GM21367 (cell line): ENCODE results near the gene PCNX1.
A peak's percentile ranks its signal among the peaks of the same experiment; 100 is the strongest.

Source experiments
- ATAC-seq: cut with Tn5 transposase; IDR thresholded peaks from one replicate; pipeline ENCODE4 v1.9.1; 2021; ENCODE audit not compliant: unreplicated experiment

Gene PCNX1

GRCh38 chr14:70888681-70889175, 18.5 kb upstream of the PCNX1 start:
- no peak for ATAC-seq

GRCh38 chr14:70889555-70889954, 17.7 kb upstream of the PCNX1 start:
- no peak for ATAC-seq

DNA sequence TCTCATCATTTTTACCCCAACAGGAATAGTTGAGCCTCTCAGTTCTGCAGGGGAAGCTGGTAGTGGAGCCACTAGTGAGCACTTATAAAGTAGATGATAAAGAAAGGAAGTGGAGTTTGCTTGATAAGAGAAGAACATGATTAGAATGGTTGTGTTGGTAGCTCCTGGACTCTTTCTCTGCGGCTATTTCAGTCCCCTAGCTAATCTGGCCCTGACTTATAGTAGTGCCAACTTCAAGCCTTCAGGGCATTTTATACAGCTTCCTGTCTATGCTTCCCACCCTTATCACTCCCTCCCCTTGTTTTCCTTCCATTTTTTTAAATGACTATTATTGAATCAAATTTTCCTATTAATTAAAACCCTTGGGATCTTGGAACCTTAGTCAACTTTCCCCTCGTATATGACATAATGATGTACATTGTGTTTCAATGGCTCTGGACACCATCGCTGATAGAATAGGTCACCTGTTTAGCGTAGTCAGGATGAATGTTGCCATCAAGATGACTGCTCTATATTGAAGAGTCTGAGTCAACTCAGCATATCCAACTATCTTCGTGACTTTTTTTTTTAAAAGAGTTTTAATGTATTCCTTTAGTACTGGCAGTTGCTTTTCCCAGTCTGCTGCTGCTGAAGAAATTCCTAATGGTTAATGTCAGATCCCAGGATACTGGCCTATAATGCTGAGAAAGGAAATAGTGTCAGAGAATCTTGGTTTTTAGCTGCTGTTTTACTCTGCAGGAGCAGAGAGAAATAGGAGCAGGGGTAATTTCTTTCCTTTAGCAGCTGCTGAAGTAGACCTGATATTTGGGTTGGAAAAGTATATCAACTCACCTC, 16.2 kb upstream of the PCNX1 start:
- ATAC-seq: no peak

- ATAC-seq: no peak
Observed at GRCh38 chr14:70891737-70892136, 15.5 kb upstream of the PCNX1 start.

DNA sequence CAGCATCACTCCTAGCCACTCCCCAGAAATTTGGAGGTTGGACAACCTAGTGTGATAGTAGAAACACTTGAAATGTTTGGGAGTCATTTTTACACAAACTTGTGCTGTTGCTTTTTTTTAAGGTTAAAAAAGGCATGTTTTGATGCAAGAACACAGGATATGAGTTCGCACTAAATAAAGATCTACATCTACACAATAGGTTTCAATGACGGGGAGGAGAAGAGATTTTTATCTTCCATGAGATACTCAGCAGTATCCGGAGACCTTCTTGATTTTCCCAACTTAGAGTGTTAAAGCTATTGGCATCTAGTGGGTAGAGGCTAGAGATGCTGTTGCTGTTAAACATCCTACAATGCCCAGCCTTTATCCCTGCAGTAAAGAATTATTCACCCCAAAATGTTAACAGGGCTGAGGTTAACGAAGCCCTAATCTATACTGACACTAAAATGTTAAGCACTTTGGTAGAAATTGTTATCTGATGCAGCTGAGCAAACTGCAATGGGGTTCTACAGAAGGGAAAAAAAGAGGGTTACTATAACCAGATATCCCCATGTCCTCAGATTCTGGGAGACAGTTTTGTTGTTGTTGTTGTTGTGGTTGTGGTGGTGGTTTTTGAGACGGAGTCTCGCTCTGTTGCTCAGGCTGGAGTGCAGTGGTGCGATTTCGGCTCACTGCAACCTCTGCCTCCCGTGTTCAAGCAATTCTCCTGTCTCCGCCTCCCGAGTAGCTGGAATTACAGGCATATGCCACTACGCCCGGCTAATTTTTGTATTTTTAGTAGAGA, 14.0 kb upstream of the PCNX1 start:
- no peak for ATAC-seq

DNA sequence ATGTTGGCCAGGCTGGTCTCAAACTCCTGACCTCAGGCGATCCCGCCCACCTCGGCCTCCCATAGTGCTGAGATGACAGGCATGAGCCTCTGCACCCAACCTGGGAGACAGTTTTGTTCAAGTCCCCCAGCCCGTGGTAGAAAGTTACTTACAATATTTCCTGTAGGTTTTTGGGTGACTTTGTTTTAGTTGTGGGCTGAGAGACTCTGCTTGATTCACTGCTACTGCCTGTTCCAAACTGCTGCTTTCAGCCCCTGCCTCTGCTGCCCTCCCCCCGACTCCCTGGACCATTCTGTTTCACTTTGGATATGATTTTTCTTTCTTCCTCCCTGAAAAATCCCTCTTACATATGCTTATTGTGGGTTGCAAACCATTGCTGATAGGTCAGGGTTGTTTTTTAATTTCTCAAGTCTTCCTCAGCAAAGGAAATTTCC, 13.4 kb upstream of the PCNX1 start:
- ATAC-seq: no peak

- no peak for ATAC-seq
Observed at GRCh38 chr14:70894868-70895267, 12.4 kb upstream of the PCNX1 start.

- no peak for ATAC-seq
Observed at GRCh38 chr14:70896317-70896716, 10.9 kb upstream of the PCNX1 start.

GRCh38 chr14:70896981-70897380, 10.3 kb upstream of the PCNX1 start:
- no peak for ATAC-seq

- no peak for ATAC-seq
Observed at GRCh38 chr14:70897464-70897863, 9.8 kb upstream of the PCNX1 start.

DNA sequence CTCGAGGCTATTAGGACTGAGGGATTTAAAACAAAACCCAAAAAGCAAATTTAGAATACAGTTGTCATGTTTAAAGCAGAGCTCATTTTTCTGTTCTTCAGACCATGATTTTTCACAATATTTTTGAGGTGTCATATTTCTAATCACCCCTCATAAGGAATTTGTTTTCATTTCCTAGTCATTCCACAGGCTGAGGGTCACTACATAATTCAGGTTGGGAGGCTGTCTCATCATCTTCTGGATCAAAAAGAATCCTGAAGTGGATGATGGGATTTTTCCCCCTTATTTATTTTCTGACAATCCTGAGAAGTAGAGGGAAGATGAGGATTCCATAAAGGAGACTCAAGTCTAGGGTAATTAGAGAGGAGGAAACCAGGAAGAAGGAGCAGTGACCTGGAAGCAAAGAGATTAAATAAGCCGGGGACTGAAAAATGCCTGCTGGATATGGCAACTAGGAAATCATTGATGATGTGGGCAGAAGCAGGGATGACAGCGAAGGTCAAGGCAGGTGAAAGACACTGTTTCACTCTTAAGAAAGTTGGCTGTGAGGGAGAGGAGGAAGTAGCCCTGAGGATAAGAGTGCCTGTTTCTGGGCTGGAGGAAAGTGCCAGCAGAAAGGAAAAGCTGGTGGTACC, 9.0 kb upstream of the PCNX1 start:
- no peak for ATAC-seq

DNA sequence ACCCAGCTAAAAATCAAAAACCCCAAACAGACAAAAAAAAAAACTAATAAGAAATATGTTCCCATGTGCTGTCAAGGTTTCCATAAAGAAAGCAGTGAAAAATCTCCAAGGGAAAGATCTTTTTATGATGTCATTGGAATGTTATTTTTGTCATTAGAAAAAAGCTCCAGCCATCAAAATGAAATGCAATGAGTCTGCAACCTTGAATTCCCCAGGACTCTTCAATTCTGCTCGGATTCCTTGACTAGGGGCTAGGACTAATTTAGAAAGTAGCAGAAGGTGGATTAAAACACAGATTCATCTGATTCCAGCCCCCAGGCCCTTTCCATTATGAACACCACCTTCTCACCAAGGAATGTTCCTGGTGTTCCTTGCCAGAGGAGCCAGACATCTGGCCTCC, 6.0 kb upstream of the PCNX1 start:
- no peak for ATAC-seq

GRCh38 chr14:70902184-70902583, 5.1 kb upstream of the PCNX1 start:
- no peak for ATAC-seq

GRCh38 chr14:70904373-70904772, 2.9 kb upstream of the PCNX1 start:
- no peak for ATAC-seq

DNA sequence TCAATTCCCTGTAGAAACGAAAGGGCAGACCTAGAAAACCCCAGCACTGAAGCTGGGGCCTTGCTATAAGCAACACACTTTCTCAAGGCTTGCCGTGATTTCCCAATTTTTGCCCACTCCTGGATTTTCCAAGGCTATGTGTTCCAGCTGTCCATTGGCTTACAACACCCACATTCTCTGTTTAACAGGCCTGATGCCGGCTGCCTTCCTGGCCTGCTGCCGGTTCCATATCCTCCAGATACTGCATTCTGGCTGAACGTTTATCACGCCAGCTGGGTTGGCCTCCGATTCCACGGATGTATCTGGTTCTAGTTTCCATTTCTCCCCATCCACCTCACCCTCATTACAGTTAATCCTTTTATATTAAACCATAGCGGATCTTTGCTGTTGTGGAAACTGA, 2.0 kb upstream of the PCNX1 start:
- ATAC-seq: no peak

DNA sequence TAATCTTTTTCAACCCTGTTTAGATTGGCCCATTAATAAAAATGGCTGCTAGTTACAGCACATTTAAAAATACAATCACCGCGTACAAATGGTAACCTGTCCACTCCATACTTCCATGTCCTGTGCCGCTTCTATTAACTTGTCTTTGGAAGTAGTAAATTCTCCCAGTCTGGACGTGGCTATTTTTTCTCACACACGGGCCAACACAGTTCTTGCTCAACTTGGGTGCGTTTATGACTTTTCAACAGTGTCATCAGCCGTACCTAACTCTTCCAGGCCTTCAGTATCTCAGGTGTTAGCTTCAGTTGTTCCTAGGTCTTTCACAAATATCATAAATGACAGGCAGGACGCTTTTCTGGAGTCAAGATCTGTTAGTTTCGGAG, 475 bp upstream of the PCNX1 start:
- ATAC-seq: no peak

DNA sequence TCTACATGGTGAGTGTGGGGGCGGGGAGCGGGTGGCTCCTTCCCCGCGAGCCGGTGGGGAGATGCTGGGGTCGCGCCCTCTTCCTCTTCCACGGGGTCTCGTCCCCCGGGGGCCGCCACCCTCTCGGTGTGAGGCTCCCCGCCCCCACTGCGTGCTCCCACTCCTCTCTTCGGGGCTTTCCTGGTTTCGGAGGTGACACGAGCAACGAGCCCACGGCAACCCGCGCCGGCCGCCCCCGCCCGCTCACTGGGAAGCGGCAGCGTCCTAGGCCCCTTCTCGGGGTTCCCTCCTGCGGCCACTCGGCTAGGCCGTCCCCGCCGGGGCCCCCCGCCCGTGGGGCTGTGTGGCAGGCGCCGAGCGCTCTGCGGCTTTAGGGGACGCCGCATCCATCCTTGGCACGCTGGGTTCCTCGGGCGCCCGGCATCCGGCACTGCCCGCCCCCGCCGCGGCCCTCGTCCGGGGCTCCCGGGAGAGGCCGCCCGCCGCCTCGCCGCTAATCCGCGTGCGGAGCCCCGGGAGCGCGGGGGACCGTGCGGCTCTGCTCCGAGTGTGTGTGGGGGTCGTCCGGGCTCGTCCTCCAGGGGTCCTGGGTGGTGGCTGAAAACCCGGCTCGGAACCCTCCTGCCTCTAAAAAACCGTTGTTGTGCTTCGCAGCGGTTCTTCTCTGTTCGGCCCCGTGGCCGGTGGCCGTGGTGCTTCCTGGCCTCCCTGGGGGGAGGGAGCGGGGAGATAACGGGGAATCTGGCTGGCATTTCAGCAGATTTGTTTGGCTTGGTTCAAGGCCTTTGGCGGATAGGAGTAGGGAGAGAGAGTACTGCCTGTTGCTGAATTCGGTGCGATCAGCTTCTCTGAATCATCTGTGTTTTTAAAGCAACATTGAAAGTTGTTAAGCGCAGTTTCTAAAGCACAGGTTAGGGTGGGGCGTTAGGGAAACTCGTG, 1.0 kb downstream of the PCNX1 start:
- peak; percentile 20 for ATAC-seq

- ATAC-seq: no peak
Observed at GRCh38 chr14:70908935-70909641, 1.8 kb downstream of the PCNX1 start.

- ATAC-seq: no peak
Observed at GRCh38 chr14:70909733-70910614, 2.7 kb downstream of the PCNX1 start.
